PC-3 (cell line): ENCODE measurements around the gene DMRT1. TPM values are rescaled to one million over a fixed set of nuclear protein-coding genes. Genes with fewer than 3 reads are reported as not detected.

ENCODE experiments used
- ATAC-seq: fragments of 200-7000 bp; cut with Tn5 transposase; 2 replicates; pipeline ENCODE4 v1.9.1; 2020; ENCODE audit warnings: mild to moderate bottlenecking, moderate library complexity
- BruUV-seq: library from RNA; stranded (reverse); fragments of 400-500 nt; replicated peaks from 2 replicates; lab custom pipeline; 2021; lab: Mats Ljungman, UMichigan
- CTCF ChIA-PET: fragments of 300-600 bp; sonication (Branson Sonifier 250); formaldehyde crosslinking; loops from one replicate; lab custom pipeline; 2022; ENCODE audit warnings: antibody characterized with exemption; lab: Charles Lee
- POLR2A ChIA-PET: fragments of 300-600 bp; sonication (Branson Sonifier 250); formaldehyde crosslinking; loops from one replicate; lab custom pipeline; 2022; ENCODE audit warnings: antibody characterized with exemption; ENCODE audit not compliant: unreplicated experiment; lab: Charles Lee
- DNase-seq: peaks from one replicate; pipeline ENCODE4 v3.0.0-alpha.2; 2015
- H2AFZ ChIP-seq: fragments of 300-600 bp; sonication (generic); 2 replicates; pipeline ENCODE4 v1.6.0; 2016; ENCODE audit warnings: antibody characterized with exemption, low read length
- H3F3A ChIP-seq: fragments of 300-600 bp; sonication (generic); one replicate; pipeline ENCODE4 v1.6.0; 2017; ENCODE audit warnings: antibody characterized with exemption, low read length, control low read depth, mild to moderate bottlenecking; ENCODE audit not compliant: unreplicated experiment
- H3K27ac ChIP-seq: fragments of 300-600 bp; sonication (generic); 2 replicates; pipeline ENCODE4 v1.5.1; 2016; ENCODE audit warnings: mild to moderate bottlenecking, low read length
- H3K27me3 ChIP-seq: fragments of 300-600 bp; sonication (generic); 2 replicates; pipeline ENCODE4 v1.6.1; 2016; ENCODE audit warnings: low read length, mixed read lengths
- H3K36me3 ChIP-seq: fragments of 300-600 bp; sonication (generic); 2 replicates; pipeline ENCODE4 v1.6.1; 2016; ENCODE audit warnings: low read depth, mixed run types, low read length, mixed read lengths
- H3K4me1 ChIP-seq: fragments of 300-600 bp; sonication (generic); 2 replicates; pipeline ENCODE4 v1.5.1; 2016; ENCODE audit warnings: low read length; ENCODE audit not compliant: insufficient read depth
- H3K4me2 ChIP-seq: fragments of 300-600 bp; sonication (generic); 2 replicates; pipeline ENCODE4 v1.6.0; 2016; ENCODE audit warnings: low read length
- H3K4me3 ChIP-seq: fragments of 300-600 bp; sonication (generic); 2 replicates; pipeline ENCODE4 v1.5.1; 2016; ENCODE audit warnings: mild to moderate bottlenecking, low read length, mixed read lengths
- H3K79me2 ChIP-seq: fragments of 300-600 bp; sonication (generic); 2 replicates; pipeline ENCODE4 v1.6.1; 2017; ENCODE audit warnings: low read length, mixed read lengths
- H3K9ac ChIP-seq: fragments of 300-600 bp; sonication (generic); 2 replicates; pipeline ENCODE4 v1.6.0; 2016; ENCODE audit warnings: mild to moderate bottlenecking, low read length
- H3K9me2 ChIP-seq: fragments of 300-600 bp; sonication (generic); replicated peaks from 2 replicates; pipeline ENCODE4 v1.6.1; 2016; ENCODE audit warnings: mixed run types, low read length, mixed read lengths
- H3K9me3 ChIP-seq: fragments of 300-600 bp; sonication (generic); 2 replicates; pipeline ENCODE4 v1.6.1; 2016; ENCODE audit warnings: low read length, mixed read lengths
- H4K20me1 ChIP-seq: fragments of 300-600 bp; sonication (generic); 2 replicates; pipeline ENCODE4 v1.6.1; 2016; ENCODE audit warnings: low read length, mixed read lengths
- EZH2 ChIP-seq: fragments of 300-600 bp; sonication (generic); IDR thresholded peaks from one replicate; pipeline ENCODE4 v1.6.1; 2017; ENCODE audit warnings: antibody characterized with exemption, mild to moderate bottlenecking, low read length; ENCODE audit not compliant: unreplicated experiment
- EZH2phosphoT487 ChIP-seq: fragments of 300-600 bp; sonication (generic); IDR thresholded peaks from 2 replicates; pipeline ENCODE4 v1.6.1; 2018; ENCODE audit warnings: mild to moderate bottlenecking, antibody characterized with exemption, low read length, borderline replicate concordance
- intact Hi-C: fragments of 100-400 bp; cut with micrococcal nuclease; formaldehyde crosslinking; loops from 2 replicates; pipeline ENCODE4 v1.9.0; 2023
- total RNA-seq: library from RNA; depleted of rRNA; stranded (reverse); fragments of >200 nt; gene quantifications from 2 replicates; pipeline ENCODE4 v1.2.3, GENCODE V29; 2014
- TF ChIP-seq, protein P1 (sequence below): fragments of 300-600 bp; sonication (generic); conservative IDR thresholded peaks from 2 replicates; pipeline ENCODE4 v1.5.1; 2017; ENCODE audit warnings: antibody characterized with exemption, low read depth, mild to moderate bottlenecking, low read length

The DMRT1 gene
- total RNA-seq, 1 experiment from 2014 or later = 0.04 TPM

GRCh38 chr9:1014225-1014624, 172.7 kb downstream of the DMRT1 start:
- no peaks in the 10 kb centered on the region for H3K9me2 ChIP-seq
- ATAC-seq (no peak), DNase-seq (no peak)
- POLR2A ChIA-PET = no interaction called here
- H3K79me2 ChIP-seq = no peaks in the 10 kb centered on the region
- H4K20me1 ChIP-seq = no peaks in the 10 kb centered on the region
- BruUV-seq = no TSS peak
- no peak overlapping the region for H3K27ac ChIP-seq
- no peaks in the 10 kb centered on the region for H3K4me1 ChIP-seq
- H2AFZ ChIP-seq = no peak overlapping the region
- no peak overlapping the region for H3K4me2 ChIP-seq
- CTCF ChIA-PET = no interaction called here
- no peaks in the 10 kb centered on the region for H3K9me3 ChIP-seq
- H3K36me3 ChIP-seq = no peaks in the 10 kb centered on the region
- TF ChIP-seq, protein P1, sequence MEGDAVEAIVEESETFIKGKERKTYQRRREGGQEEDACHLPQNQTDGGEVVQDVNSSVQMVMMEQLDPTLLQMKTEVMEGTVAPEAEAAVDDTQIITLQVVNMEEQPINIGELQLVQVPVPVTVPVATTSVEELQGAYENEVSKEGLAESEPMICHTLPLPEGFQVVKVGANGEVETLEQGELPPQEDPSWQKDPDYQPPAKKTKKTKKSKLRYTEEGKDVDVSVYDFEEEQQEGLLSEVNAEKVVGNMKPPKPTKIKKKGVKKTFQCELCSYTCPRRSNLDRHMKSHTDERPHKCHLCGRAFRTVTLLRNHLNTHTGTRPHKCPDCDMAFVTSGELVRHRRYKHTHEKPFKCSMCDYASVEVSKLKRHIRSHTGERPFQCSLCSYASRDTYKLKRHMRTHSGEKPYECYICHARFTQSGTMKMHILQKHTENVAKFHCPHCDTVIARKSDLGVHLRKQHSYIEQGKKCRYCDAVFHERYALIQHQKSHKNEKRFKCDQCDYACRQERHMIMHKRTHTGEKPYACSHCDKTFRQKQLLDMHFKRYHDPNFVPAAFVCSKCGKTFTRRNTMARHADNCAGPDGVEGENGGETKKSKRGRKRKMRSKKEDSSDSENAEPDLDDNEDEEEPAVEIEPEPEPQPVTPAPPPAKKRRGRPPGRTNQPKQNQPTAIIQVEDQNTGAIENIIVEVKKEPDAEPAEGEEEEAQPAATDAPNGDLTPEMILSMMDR = no peak
- TF ChIP-seq EZH2phosphoT487 (no peak), EZH2 (no peak)
- no peak overlapping the region for H3K4me3 ChIP-seq
- no peaks in the 10 kb centered on the region for H3F3A ChIP-seq
- intact Hi-C loops = no loop called here
- H3K27me3 ChIP-seq = no peaks in the 10 kb centered on the region
- no peak overlapping the region for H3K9ac ChIP-seq

- Histone ChIP-seq H3K4me3 (no peak overlapping the region), H3K4me1 (no peaks in the 10 kb centered on the region), H3K9ac (no peak overlapping the region), H3K27ac (no peak overlapping the region), H3K27me3 (no peaks in the 10 kb centered on the region), H3F3A (no peaks in the 10 kb centered on the region), H4K20me1 (no peaks in the 10 kb centered on the region), H2AFZ (no peak overlapping the region), H3K4me2 (no peak overlapping the region), H3K9me3 (no peaks in the 10 kb centered on the region), H3K36me3 (no peaks in the 10 kb centered on the region), H3K9me2 (no peaks in the 10 kb centered on the region), H3K79me2 (no peaks in the 10 kb centered on the region)
- intact Hi-C loops = no loop called here
- ChIA-PET POLR2A (no interaction called here), CTCF (no interaction called here)
- DNase-seq (no peak), ATAC-seq (no peak)
- no TSS peak for BruUV-seq
- TF ChIP-seq EZH2phosphoT487 (no peak), EZH2 (no peak)
- TF ChIP-seq, protein P1 = no peak
Measured at GRCh38 chr9:1014640-1015039, 173.1 kb downstream of the DMRT1 start.

DNA sequence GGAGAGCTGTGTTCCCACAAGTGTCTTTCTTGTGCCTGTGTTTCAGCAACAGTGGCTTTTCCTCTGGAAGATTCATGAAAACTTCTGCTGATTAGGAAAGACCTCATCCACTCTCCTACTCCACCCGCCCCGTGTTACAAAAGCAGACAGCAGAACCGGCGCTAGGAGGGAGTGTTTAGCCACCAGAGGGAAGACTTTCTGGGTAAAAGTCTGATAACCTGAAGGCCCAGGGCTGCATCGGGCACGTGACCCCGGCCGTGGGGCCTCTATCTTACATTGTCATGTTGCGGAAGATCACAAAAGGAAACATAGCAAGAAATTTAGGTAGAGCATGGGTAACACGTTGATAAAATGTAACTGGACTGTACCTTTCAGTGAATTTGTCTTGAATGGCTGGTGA, 176.6 kb downstream of the DMRT1 start:
- Histone ChIP-seq H3K4me3 (no peak overlapping the region), H3K79me2 (no peaks in the 10 kb centered on the region), H4K20me1 (no peaks in the 10 kb centered on the region), H3K4me2 (no peak overlapping the region), H3K9me2 (no peaks in the 10 kb centered on the region), H3K27ac (no peak overlapping the region), H3K27me3 (no peaks in the 10 kb centered on the region), H3K9ac (no peak overlapping the region), H3K4me1 (no peaks in the 10 kb centered on the region), H3F3A (no peaks in the 10 kb centered on the region), H3K9me3 (no peaks in the 10 kb centered on the region), H2AFZ (no peak overlapping the region), H3K36me3 (no peaks in the 10 kb centered on the region)
- TF ChIP-seq EZH2phosphoT487 (no peak), EZH2 (no peak)
- TF ChIP-seq, protein P1 = peak; percentile 80
- ChIA-PET POLR2A (no interaction called here), CTCF (no interaction called here)
- peak; percentile 85 for ATAC-seq
- intact Hi-C loops = loop anchor here (1.0 to 2.0 kb wide), 3 partner anchors 83 to 411 kb away; no protein-coding TSS in a partner anchor
- peak; percentile 63 for DNase-seq
- BruUV-seq = no TSS peak
